DMS153 treated with DMSO at 0.1 percent for 48 hours (cell line): ENCODE measurements around the gene SRMS.
"Not testable (repeated sequence)": the region's sequence is repeated elsewhere in the genome, so short reads cannot be mapped to it uniquely, and the experiment has no call there.

Experiments used
- DNase-seq: peaks from one replicate; lab custom pipeline; 2025; ENCODE audit not compliant: unreplicated experiment; lab: John Stamatoyannopoulos, UW

The SRMS gene

GRCh38 chr20:63525185-63525584 lies 22.4 kb downstream of the SRMS start:
- DNase-seq, result no peak

GRCh38 chr20:63522981-63523611 lies 24.5 kb downstream of the SRMS start:
- DNase-seq, result no peak

- DNase-seq, result no peak
Measured at GRCh38 chr20:63522091-63522868, 25.3 kb downstream of the SRMS start.

GRCh38 chr20:63521602-63522001 lies 25.9 kb downstream of the SRMS start:
- DNase-seq, result no peak

GRCh38 chr20:63520934-63521601 lies 26.5 kb downstream of the SRMS start:
- no peak for DNase-seq

- DNase-seq, result peak; percentile 47
Measured at GRCh38 chr20:63520504-63520933, 27.0 kb downstream of the SRMS start, which contains the start of gene PPDPF. Gene PPDPF (plus strand): TSS chr20:63520765. CDS start chr20:63521309, 544 bp downstream.

- DNase-seq, result no peak
Measured at GRCh38 chr20:63519668-63520503, 27.7 kb downstream of the SRMS start.

- DNase-seq, result no peak
Measured at GRCh38 chr20:63518946-63519667, 28.4 kb downstream of the SRMS start.

- no peak for DNase-seq
Measured at GRCh38 chr20:63518351-63518861, 29.1 kb downstream of the SRMS start.

GRCh38 chr20:63517376-63518309 lies 29.9 kb downstream of the SRMS start:
- no peak for DNase-seq

- not testable (repeated sequence) for DNase-seq
Measured at GRCh38 chr20:63514520-63514919, 33.0 kb downstream of the SRMS start.

GRCh38 chr20:63513207-63513606 lies 34.3 kb downstream of the SRMS start:
- no peak for DNase-seq

GRCh38 chr20:63509088-63509564 lies 38.4 kb downstream of the SRMS start:
- DNase-seq, result no peak

GRCh38 chr20:63508072-63508768 lies 39.3 kb downstream of the SRMS start:
- DNase-seq, result peak; percentile 25

- DNase-seq, result no peak
Measured at GRCh38 chr20:63507083-63507743, 40.3 kb downstream of the SRMS start.

GRCh38 chr20:63505723-63506122 lies 41.8 kb downstream of the SRMS start:
- no peak for DNase-seq

GRCh38 chr20:63505281-63505680 lies 42.3 kb downstream of the SRMS start:
- no peak for DNase-seq

GRCh38 chr20:63504642-63505041 lies 42.9 kb downstream of the SRMS start:
- no peak for DNase-seq
